Measurements from ENCODE around the gene FSD1. TPM values are rescaled to one million over a fixed set of nuclear protein-coding genes. Genes with fewer than 3 reads are reported as not detected.

FSD1 gene
- total and polyA plus RNA-seq, 9 of the 15 experiments (the other 6 are each of a cell fraction or from before 2014, with no cell fraction given): 0.11 to 1.9 (median 0.94) TPM; not detected in 1

GRCh38 chr19:4337906-4338440, 33.6 kb downstream of the FSD1 start (continued):
- TF ChIP-seq THAP12 (CRISPR knock-in tag; IDR thresholded peaks at IDR 0.05) (no peak), SMARCE1 (IDR thresholded peaks at IDR 0.05) (0 out of 2 replicates have a peak, but pooled peaks have one; percentile 37), TRIM24 (IDR thresholded peaks at IDR 0.05) (0 out of 4 replicates have a peak, but pooled peaks of 1 of the 2 experiments have one; percentile 20), CXXC5 (CRISPR knock-in tag; IDR thresholded peaks at IDR 0.05) (peak; percentile 59), CSDE1 (IDR thresholded peaks at IDR 0.05) (no peak), SOX6 (IDR thresholded peaks at IDR 0.05) (peak; percentile 31; the same call in 1 of the 2 replicates), LARP7 (IDR thresholded peaks at IDR 0.05) (no peak), DPF2 (IDR thresholded peaks at IDR 0.05) (peak; percentile 66; the same call in 1 of the 2 replicates), ETS1 (conservative IDR thresholded peaks at IDR 0.05; ENCODE audit: control insufficient read depth, low read depth, low read length) (no peak), KDM1A (IDR thresholded peaks at IDR 0.05) (no peak), ELF1 (tag; IDR thresholded peaks at IDR 0.05) (0 out of 2 replicates have a peak, but pooled peaks have one; percentile 34), IRF2 (CRISPR knock-in tag; IDR thresholded peaks at IDR 0.05) (no peak), FOXA1 (IDR thresholded peaks at IDR 0.05; ENCODE audit: borderline replicate concordance) (no peak), CREBBP (IDR thresholded peaks at IDR 0.05; ENCODE audit: low read depth, low read length) (no peak), MAFG (tag; conservative IDR thresholded peaks at IDR 0.05) (no peak), BCL6 (CRISPR knock-in tag; IDR thresholded peaks at IDR 0.05) (no peak), NFYB (IDR thresholded peaks at IDR 0.05; ENCODE audit: extremely low read depth, insufficient read length) (no peak), MYBL2 (IDR thresholded peaks at IDR 0.05; ENCODE audit: low read depth) (no peak), MYBL2 (CRISPR knock-in tag; IDR thresholded peaks at IDR 0.05; ENCODE audit: borderline replicate concordance) (no peak), TAF1 (IDR thresholded peaks at IDR 0.05; ENCODE audit: control insufficient read depth, extremely low read depth, insufficient read depth, low read length, severe bottlenecking) (no peak), ARID2 (IDR thresholded peaks at IDR 0.05) (no peak), ZNF24 (IDR thresholded peaks at IDR 0.05) (no peak), ZNF282 (CRISPR knock-in tag; IDR thresholded peaks at IDR 0.05) (no peak), ZNF584 (CRISPR knock-in tag; IDR thresholded peaks at IDR 0.05; ENCODE audit: low read depth) (no peak), U2AF1 (optimal IDR thresholded peaks at IDR 0.05; ENCODE audit: low read depth, low read length) (no peak), ZNF3 (CRISPR knock-in tag; IDR thresholded peaks at IDR 0.05) (no peak), POLR2AphosphoS2 (IDR thresholded peaks at IDR 0.05; ENCODE audit: low read length) (no peak), SMC3 (conservative IDR thresholded peaks at IDR 0.05; ENCODE audit: insufficient read depth, low read depth, low read length) (no peak)
